Activated T-cell treated with anti-CD3 and anti-CD28 coated beads, Interleukin-2, amount 50 U/mL, for 4 hours (primary cell): Measurements from ENCODE around the gene CCT5. TPM values are rescaled to one million over a fixed set of nuclear protein-coding genes. Genes with fewer than 3 reads are reported as not detected.
A peak's percentile ranks its signal among the peaks of the same experiment; 100 is the strongest.

Source experiments
- ATAC-seq, 2 donors: fragments of 200-7000 bp; cut with Tn5 transposase; one replicate each; pipeline ENCODE4 v1.10.0; 2021
- DNase-seq: peaks from one replicate; pipeline ENCODE4 v3.0.0-alpha.2; 2020
- H3K27me3 Mint-ChIP-seq: one replicate; pipeline ENCODE4 v1.8.0; 2021; ENCODE audit warnings: low read depth, mixed read lengths
- H3K36me3 Mint-ChIP-seq: one replicate; pipeline ENCODE4 v1.8.0; 2022; ENCODE audit warnings: mixed read lengths; ENCODE audit not compliant: insufficient read depth
- H3K4me1 Mint-ChIP-seq: one replicate; pipeline ENCODE4 v1.8.0; 2021; ENCODE audit warnings: low read depth, mixed read lengths
- H3K4me3 Mint-ChIP-seq: one replicate; pipeline ENCODE4 v1.8.0; 2021; ENCODE audit warnings: mild to moderate bottlenecking, moderate library complexity, mixed read lengths
- H3K9me3 Mint-ChIP-seq: one replicate; pipeline ENCODE4 v1.8.0; 2021; ENCODE audit warnings: mixed read lengths
- total RNA-seq, 3 donors: library from RNA; stranded (reverse); gene quantifications; one replicate each; pipeline ENCODE4 v1.2.1, GENCODE V29; 2021

The CCT5 gene
- 100 to 1,000 TPM; 597 to 728 (median 646) TPM for total RNA-seq

DNA sequence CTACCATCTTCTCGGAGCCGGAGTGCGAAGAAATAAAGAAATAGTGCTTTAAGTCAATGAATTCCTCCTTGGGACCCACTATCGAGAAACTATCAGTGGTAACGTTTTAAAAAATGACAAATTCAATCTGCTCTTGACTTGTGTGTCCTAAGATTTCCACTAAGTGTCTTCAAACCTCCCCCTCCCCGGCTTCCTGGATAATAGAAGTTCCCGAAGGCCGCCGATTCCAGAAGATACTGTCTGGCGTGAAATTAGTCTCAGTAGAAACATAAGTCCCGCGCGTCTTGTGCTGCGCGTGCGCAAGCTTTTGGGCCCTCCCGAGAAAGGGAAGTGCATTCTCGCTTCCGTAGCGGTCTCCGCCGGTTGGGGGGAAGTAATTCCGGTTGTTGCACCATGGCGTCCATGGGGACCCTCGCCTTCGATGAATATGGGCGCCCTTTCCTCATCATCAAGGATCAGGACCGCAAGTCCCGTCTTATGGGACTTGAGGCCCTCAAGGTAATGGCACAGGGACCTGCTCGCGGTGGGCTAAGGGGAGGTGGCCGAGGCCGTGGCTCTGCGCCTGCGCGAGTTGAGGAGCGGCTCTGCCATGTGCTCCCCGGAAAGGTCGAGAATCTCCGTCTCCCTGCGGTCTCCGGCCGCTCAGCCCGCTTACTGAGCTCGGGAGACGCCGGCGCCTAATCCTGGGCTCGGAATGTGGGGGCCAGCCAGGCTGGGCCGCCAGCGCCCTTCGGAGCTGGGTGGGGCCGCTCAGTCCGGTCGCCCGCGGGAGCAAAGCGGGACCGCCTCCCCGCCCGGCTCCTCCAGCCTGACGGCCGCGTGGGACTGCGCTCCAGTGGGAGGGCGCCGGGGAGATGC is at the start of gene CCT5:
TSS of gene CCT5 (plus strand) at position 333 of the 858 bp plus-strand sequence. CDS start at position 394, 61 bp downstream.
- peaks cover 54% of the 10 kb centered on the region for H3K4me1 Mint-ChIP-seq
- H3K9me3 Mint-ChIP-seq, result no peaks in the 10 kb centered on the region
- peak; percentile 84 for DNase-seq
- H3K27me3 Mint-ChIP-seq, result no peaks in the 10 kb centered on the region
- H3K4me3 Mint-ChIP-seq, result peak within 1 kb of the TSS; percentile 94
- peak; percentile 75 to 78 for ATAC-seq
- peaks cover 26% of the 10 kb centered on the region for H3K36me3 Mint-ChIP-seq

DNA sequence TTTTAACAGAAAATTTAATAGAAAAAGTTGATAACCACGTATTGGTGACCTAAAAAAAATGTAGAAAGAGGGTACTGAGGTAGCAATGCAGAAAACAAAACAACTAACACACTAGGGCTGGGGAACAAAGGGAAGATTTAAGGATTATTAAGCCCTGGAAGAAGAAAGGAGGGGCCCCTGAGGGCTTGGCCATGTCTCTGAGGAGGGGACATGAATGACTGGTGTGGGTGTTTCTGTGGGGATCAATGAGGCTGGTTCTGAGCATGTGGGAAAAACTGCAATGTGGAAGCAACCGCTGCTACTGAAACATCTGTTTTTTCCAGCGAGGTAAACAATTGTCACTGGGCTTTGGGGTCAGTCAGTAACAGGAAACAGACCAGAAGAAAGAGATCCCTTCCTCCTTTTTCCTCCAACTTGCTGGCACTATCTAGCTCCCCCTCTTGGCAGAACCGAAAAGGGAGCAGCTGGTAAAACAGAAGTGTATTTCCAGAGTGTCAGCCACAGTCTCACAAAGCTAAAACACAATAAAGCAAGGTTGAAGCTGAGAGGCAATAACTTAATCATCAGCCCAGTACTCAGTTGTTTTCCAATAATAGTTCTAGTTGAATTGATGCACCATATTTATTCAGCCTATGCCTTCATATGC is 48.7 kb upstream of the CCT5 start:
- DNase-seq (no peak), ATAC-seq (no peak)
- Mint-ChIP-seq H3K4me3 (no peak overlapping the region), H3K27me3 (no peaks in the 10 kb centered on the region), H3K4me1 (no peaks in the 10 kb centered on the region), H3K36me3 (peaks cover 7% of the 10 kb centered on the region), H3K9me3 (peaks cover 22% of the 10 kb centered on the region)

DNA sequence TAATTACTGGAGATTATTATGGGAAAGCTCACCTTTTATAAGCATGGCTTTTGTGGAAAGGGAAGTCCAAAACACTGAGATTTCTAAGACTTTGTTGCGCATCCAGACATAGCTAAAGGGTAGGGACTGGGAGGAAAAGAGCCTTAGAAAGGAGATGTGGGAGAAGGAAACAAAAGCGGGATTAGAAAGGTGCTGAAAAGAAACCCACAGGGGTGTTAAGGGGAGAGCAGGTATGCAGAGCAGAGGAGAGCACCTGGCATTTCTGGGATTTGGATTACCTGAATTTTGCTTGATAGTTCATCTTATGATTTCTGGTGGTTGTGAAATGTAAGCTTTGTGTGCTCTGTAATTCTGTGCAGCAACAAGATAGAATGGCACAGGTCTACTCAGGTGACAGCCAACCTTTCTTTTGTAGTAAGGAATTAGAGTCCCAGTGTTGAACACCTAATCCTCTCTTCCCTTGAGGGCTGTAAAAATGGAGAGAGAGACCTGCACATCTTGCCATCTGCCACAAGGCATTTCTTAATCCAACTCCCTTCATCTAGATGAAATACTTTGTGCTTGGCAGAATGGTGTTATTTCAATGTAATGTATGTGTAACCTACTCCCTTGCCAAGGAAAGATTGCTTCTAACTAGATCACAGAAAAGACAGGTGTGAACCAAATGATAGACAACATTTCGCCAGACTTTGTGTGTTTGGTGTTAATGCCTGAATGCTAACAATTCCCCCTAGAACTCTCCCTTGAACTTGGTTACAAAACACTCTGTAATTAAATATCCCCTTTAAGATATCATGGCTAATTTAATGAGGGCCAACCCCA is 47.8 kb upstream of the CCT5 start:
- H3K9me3 Mint-ChIP-seq, result peaks cover 19% of the 10 kb centered on the region
- H3K36me3 Mint-ChIP-seq, result peaks cover 7% of the 10 kb centered on the region
- no peaks in the 10 kb centered on the region for H3K27me3 Mint-ChIP-seq
- no peaks in the 10 kb centered on the region for H3K4me1 Mint-ChIP-seq
- no peak overlapping the region for H3K4me3 Mint-ChIP-seq
- ATAC-seq (no peak), DNase-seq (no peak)

DNA sequence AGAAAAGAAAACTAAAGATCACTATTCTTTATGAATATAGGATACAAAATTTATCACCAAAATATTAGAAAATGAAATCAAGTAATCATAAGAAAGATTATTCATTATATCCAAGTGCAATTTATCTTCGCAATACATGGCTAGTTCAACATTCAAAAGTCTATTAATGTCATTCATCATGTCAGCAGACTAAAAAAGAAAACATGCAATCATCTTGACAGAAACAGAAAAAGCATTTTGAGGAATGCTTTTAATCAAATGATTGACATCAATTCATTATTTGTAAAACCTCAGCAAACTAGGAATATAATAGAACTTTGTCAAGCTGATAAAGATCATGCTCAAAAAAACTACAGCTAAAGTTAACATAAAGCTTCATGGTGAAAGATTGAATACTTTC is 41.1 kb upstream of the CCT5 start:
- Mint-ChIP-seq H3K4me1 (no peaks in the 10 kb centered on the region), H3K27me3 (no peaks in the 10 kb centered on the region), H3K9me3 (no peaks in the 10 kb centered on the region), H3K36me3 (peaks cover 10% of the 10 kb centered on the region), H3K4me3 (no peak overlapping the region)
- no peak for ATAC-seq
- no peak for DNase-seq

DNA sequence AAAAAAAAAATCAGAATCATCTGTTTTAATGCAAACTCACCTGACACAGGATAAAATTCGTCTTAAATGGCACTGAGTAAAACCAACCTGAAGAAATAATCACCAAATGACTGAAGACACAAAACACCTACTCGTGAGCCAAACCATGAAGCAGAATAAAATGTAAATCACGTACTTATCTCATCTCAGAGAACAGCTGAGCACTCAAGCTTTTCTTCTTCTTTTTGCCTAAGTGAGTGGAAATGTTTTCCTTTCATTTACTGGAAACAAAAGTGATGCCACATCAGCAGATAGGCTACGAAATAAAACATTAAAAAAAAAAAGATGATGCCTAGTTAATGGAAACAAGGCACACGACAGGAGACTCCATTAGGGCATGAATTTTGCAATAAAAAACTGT is 36.8 kb upstream of the CCT5 start:
- no peaks in the 10 kb centered on the region for H3K9me3 Mint-ChIP-seq
- peaks cover 3% of the 10 kb centered on the region for H3K36me3 Mint-ChIP-seq
- no peak for DNase-seq

DNA sequence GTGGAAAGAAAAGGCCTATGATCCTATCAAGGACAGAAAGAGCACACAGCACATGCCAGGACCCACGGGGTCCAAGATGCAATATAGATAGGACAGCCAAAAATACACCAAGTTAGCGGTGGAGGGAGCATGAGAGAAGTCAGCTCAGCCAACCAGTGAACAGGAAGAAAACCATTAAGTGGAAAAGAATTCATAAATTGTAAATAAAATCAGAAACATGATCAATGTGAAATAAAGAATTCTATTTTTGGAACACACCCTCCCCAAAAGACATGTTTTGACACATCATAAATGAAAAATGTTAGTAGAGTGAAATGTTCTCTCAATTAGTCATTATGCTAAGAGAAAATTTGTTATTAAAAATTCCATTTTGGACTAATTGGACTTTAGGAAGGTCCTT is 36.0 kb upstream of the CCT5 start:
- DNase-seq (no peak), ATAC-seq (no peak)
- Mint-ChIP-seq H3K9me3 (no peaks in the 10 kb centered on the region), H3K4me3 (no peak overlapping the region), H3K36me3 (peaks cover 4% of the 10 kb centered on the region), H3K27me3 (no peaks in the 10 kb centered on the region), H3K4me1 (no peaks in the 10 kb centered on the region)

More for the DNA sequence above, 36.8 kb upstream of the CCT5 start:
- Mint-ChIP-seq H3K27me3 (no peaks in the 10 kb centered on the region), H3K4me3 (no peak overlapping the region), H3K4me1 (no peaks in the 10 kb centered on the region)
- no peak for ATAC-seq

DNA sequence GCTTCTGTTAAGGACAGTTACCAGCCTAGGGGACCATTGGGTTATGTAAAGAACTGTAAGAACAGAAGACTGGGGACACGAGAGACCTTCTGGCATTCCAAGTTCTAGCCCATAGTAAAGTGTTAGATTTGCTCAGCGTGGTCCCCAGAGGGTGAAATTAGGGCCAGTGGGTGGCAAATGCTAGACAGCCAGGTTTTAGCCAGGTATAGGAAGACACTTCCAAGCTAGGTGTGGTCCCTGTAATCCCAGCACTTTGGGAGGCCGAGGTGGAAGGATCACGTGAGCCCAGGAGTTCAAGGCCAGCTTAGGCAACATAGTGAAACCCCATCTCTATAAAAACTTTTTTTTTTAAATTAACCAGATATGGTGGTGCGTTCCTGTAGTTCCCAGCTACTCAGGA is 34.7 kb upstream of the CCT5 start:
- Mint-ChIP-seq H3K36me3 (peaks cover 1% of the 10 kb centered on the region), H3K4me3 (no peak overlapping the region), H3K27me3 (no peaks in the 10 kb centered on the region), H3K4me1 (no peaks in the 10 kb centered on the region), H3K9me3 (no peaks in the 10 kb centered on the region)
- ATAC-seq (no peak), DNase-seq (no peak)

DNA sequence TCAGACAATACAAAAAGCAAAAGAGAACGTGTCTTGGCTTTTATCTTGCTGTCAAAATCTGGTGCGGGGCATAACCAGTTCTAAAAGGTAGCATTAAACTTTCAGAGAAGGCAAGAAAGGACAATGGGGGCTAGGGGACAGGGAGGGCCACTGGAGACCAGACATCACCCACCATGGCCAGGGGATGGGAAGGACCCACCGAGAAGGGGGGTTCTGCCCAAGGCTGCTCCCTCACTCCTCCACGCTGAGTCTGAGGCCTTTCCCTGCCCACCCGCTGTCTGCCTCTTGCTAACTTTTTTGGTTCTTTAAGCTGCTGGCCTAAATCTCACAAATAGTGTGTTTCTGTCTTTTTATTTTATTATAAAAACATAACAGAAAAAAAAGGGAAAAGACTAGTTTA is 34.0 kb upstream of the CCT5 start:
- Mint-ChIP-seq H3K27me3 (no peaks in the 10 kb centered on the region), H3K9me3 (no peaks in the 10 kb centered on the region), H3K4me1 (no peaks in the 10 kb centered on the region), H3K4me3 (no peak overlapping the region), H3K36me3 (peaks cover 1% of the 10 kb centered on the region)
- ATAC-seq (no peak), DNase-seq (no peak)

DNA sequence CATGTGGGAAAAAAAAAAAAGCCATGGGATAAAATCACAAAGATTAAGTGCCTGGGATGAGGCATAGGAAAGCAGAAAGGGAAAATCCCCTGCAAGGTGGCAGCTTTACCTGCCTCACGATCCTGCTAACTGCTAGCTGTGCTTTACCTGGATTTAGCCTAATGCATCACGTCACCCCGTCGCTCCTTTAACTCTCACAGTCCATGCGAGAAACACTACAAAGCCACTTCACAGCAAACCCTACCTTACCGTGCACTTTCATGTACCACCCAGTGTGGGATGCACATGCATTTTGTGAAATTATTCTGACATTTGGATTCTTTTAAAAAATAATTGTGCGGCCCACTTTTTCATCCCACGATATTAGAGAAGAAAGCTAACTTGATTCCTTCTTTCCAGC is 31.4 kb upstream of the CCT5 start:
- Mint-ChIP-seq H3K4me1 (no peaks in the 10 kb centered on the region), H3K9me3 (peaks cover 2% of the 10 kb centered on the region), H3K27me3 (no peaks in the 10 kb centered on the region), H3K4me3 (no peak overlapping the region), H3K36me3 (peaks cover 12% of the 10 kb centered on the region)
- no peak for DNase-seq
- ATAC-seq, result no peak

DNA sequence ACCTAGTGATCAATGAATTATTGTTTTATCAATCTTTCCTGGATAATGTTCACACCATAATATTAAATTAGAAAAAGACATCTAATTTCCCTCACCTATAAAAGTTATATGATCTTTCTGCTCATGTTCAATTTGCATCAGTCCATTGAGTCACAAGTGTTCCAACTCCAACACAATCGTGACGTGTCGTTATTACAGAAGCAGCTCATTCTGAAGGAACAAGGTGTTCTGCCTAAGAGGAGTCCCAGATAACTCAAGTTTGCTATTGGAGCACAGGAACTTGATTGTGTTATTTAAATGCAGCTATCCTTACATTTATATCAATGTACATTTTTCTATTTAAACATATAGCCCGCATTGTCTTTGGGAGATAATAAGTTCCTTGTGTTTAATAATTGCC is 31.0 kb upstream of the CCT5 start:
- peaks cover 6% of the 10 kb centered on the region for H3K9me3 Mint-ChIP-seq
- H3K4me1 Mint-ChIP-seq, result no peaks in the 10 kb centered on the region
- no peak for DNase-seq
- no peak for ATAC-seq
- H3K4me3 Mint-ChIP-seq, result no peak overlapping the region
- H3K36me3 Mint-ChIP-seq, result peaks cover 16% of the 10 kb centered on the region
- no peaks in the 10 kb centered on the region for H3K27me3 Mint-ChIP-seq

DNA sequence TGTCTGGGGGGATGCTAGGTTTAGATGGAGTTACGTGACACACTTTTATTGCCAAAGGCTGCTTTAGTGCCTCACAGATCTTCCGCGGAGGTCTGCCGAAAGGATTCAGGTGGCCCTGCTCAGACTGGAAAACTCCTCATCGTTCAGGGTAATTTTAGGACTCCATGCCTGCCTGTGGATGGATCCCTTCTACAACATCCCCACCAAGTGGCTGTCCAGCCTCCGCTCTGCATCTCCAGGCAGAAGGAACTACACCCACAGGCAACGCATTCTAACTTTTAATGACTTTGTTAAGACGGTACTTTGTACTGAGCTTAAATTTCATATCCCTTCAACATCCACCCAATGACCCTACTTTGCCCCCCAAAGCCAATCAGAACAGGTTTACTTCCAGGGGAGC is 29.8 kb upstream of the CCT5 start:
- DNase-seq (no peak), ATAC-seq (no peak)
- no peaks in the 10 kb centered on the region for H3K27me3 Mint-ChIP-seq
- peaks cover 26% of the 10 kb centered on the region for H3K36me3 Mint-ChIP-seq
- peaks cover 17% of the 10 kb centered on the region for H3K9me3 Mint-ChIP-seq
- H3K4me3 Mint-ChIP-seq, result no peak overlapping the region
- no peaks in the 10 kb centered on the region for H3K4me1 Mint-ChIP-seq

DNA sequence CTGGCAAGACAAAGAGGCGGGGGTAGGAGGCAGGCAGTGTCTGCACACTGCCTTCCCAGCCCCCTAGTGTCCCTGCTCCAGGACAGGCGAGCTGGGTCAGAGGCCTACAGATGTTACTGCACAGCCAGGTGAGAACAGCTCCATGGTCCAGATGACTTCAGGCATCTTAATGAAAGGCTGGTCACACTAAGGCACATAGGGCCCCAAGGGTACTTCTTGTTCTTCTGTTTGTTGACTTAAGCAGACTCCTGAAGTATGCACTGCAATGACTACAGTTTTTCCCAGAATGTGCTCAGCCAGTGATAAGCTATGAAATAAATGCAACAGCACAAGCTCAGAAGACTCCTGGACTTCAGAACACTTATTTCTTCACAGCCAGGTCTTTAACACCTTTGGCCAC is 27.8 kb upstream of the CCT5 start:
- Mint-ChIP-seq H3K27me3 (no peaks in the 10 kb centered on the region), H3K4me1 (no peaks in the 10 kb centered on the region), H3K36me3 (peaks cover 44% of the 10 kb centered on the region), H3K4me3 (no peak overlapping the region), H3K9me3 (peaks cover 26% of the 10 kb centered on the region)
- no peak for ATAC-seq
- no peak for DNase-seq

DNA sequence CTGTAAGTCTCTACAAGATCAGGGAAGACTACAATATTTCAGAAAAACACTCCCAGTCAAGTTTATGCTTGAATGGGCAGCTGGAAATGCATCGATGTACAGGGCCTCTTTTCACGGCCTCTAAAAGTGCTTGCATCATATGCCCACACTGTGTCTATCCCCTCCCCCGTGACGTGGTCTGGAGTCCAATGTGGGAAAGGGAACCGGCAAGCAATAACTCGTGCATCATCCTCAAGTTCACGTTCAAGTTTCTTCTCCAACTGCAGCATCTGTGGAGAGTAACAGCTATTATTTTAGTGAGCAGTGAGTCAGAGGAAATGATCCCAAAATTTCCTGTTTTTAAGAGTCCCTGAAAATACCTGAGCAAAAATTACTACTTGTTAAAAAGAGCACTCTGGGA is 22.7 kb upstream of the CCT5 start:
- no peak overlapping the region for H3K4me3 Mint-ChIP-seq
- ATAC-seq, result no peak
- H3K36me3 Mint-ChIP-seq, result peaks cover 49% of the 10 kb centered on the region
- no peaks in the 10 kb centered on the region for H3K4me1 Mint-ChIP-seq
- peaks cover 26% of the 10 kb centered on the region for H3K9me3 Mint-ChIP-seq
- H3K27me3 Mint-ChIP-seq, result no peaks in the 10 kb centered on the region
- no peak for DNase-seq

DNA sequence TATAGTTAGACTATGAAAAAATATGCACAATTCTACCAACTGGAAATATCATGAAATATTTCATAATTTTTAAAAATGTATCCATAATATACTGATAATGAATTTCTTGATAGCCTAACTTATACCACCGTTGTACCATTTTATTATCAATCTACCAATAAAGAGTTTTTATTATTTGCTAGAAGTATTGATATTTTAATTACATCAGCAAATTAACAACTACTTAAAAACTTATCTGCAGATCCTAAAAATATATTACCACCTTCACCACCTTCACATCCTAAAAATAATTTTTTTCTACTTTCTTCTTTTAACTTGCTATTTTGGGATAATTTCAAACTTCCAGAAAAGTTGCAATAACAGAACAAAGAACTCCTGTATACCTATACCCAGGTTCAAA is 21.8 kb upstream of the CCT5 start:
- ATAC-seq, result no peak
- no peak overlapping the region for H3K4me3 Mint-ChIP-seq
- peaks cover 50% of the 10 kb centered on the region for H3K36me3 Mint-ChIP-seq
- H3K4me1 Mint-ChIP-seq, result no peaks in the 10 kb centered on the region
- peaks cover 26% of the 10 kb centered on the region for H3K9me3 Mint-ChIP-seq
- no peaks in the 10 kb centered on the region for H3K27me3 Mint-ChIP-seq
- DNase-seq, result no peak
